NCI-H2227 (cell line): Measurements from ENCODE around the gene EIF3A.

Source experiments
- DNase-seq: peaks from one replicate; lab custom pipeline; 2025; ENCODE audit not compliant: unreplicated experiment; lab: John Stamatoyannopoulos, UW

Gene EIF3A

DNA sequence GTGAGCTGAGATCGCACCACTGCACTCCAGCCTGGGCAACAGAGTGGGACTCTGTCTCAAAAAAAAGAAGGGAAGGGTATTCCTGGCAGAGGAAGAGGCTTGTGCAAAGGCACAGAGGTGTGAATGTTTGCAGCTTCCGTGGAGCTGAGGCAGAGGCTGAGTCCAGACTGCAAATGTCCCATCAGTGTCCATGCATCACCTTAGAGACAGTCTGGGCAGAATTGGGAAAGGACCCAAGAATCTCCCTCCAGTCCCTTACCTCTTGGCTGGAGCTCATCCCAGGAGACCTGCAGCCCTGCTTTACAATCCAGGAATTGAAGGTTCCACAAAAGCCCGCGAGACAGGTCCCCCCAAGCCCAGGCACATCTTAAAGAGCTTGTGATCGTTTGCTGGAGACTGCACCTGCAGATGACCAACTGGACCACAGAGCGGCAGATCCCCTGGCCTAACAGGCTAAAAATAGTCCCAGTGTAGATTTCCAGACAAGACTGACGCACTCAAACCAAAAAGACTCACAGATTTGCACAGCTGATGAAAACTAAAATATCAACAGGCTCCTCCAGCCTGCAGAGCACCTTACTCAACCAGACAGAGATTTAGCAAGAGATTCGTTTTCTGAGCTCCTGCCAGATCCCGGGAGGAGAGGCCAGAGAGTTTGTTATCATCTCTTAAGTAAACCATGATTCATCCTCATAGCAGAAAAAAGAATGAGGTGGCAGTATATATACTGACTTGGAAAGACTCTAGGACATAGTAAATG lies 74.0 kb downstream of the EIF3A start:
- no peak for DNase-seq

DNA sequence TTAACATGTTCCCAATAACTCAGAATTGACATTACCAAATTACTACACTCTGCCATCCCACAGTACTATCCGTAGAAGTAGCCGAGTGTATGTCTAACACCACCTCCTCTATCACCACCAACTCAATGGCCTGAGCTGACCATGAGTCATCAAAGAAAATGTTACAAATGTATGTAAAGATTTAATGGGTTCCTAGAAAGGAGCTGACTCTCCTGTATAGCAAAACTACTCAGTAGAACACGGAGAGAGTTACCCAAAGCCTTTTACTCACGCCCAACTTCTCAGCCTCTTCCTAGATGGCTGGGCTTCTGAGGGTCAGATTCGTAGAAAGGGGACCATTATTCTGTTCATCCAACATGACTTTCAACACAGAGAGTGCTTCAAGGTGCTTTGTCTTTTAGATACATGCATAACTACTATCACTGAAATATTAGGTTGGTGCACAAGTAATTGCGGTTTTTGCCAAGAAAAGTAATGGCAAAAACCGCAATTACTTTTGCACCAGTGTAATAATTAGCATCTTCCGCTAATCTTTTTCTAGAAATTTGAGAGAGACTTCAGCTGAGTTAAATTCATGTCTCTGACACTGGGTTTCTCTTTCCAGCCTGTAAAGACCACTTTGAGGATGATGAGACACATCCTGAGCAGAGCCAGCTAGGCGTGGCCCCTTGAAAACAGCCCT lies 75.1 kb downstream of the EIF3A start:
- DNase-seq, result no peak

DNA sequence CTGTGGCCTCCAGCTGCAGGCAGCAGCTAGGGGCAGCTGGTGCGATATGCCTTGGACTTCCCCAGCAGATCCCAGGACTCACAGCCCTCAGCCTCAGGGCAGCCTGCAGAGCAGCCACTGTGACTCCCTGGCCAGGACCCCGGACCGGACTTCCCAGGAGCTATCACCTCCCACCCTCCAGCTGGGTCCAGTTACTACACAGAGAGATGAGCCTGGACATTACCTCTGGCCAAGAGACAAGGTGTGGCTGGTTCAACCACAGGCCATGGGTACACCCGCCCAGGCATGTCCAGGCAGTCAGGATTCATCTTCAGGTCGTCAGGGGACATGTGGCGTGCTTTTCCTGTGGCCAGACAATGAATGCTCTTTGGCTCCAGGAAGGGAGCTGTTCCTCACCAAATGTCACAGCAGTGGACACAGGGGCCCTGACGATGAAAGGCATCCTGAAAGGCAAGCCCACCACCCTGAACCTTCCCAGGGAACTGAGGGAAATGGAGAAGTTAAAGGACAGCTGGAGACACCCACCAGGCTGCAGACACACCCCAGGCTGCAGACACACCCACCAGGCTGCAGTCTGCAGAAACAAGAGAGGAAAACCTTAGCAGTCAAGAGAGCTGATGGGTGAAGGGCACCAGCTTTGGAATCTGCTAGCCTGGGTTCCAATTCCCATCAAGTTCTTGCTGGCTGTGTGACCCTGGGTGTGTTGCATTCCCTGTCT lies 76.9 kb downstream of the EIF3A start:
- DNase-seq, result no peak

DNA sequence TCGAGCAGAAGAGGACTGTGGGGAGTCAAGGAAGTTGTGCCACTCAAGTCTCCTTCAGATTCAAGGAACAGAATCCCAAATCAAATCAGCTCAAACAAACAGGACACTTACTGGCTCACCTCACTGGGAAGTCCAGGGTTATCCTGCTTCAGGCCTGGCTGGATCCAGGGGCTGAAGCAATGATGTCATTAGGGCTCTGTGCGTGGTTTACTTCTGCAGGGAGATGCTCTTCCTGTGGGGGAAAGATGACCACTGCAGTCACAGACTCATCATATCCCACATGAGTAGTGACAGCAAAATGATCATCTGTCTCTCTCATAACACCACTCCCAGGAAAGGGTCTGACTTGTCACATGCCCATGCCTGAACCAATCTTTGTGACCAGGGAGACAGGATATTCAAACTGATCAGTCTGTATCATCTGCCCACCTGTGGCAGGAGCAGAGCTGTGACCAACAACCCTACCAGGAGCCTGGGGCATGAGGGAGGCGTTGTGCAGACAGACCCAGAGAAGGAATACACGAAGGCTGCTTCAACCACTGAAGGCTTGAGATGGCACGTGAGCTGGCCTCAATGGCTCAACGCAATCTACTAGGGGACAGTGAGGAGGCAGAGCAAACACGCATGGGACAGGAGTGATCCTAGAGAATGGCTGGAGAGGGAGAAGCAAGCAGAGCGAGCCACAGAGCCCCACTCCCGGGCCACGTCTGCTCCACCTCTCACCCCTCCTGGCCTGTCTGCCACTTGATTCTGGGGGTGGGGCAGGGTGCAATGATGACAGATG lies 78.7 kb downstream of the EIF3A start:
- no peak for DNase-seq

DNA sequence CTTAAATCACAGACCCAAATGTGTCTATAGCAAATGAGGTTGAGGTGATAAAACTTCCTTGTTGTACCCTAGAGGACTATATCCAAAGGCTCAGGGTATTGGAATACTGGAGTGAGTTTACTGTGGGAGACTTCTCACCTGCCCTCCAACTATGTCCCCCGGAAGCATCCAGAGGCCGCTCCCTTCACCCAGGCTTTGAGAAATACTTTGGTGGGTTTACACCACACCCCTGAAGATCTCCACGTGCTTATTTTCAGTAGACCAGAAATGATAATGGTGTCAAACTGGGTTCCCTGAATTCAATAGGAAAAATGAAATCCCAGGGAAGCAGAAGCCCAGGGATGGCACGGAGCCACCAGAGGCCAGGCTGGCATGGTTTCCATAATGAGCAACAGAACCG lies 82.4 kb downstream of the EIF3A start:
- no peak for DNase-seq

DNA sequence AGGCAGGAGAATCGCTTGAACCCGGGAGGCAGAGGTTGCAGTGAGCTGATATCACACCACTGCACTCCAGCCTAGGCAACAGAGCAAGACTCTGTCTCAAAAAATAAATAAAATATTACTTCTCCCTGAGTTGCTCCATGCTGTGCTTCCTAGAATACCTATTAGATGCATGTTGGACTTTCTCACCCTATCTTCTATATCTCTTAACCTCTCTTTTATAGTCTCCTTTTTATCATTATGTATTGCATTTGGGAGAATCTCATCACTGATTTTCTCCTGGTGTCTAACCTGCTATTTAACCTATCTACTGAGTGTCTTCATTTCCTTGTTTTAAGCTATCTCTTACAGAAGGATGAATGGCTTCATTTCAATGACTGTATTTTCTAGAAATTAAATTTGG lies 83.2 kb downstream of the EIF3A start:
- DNase-seq, result no peak

DNA sequence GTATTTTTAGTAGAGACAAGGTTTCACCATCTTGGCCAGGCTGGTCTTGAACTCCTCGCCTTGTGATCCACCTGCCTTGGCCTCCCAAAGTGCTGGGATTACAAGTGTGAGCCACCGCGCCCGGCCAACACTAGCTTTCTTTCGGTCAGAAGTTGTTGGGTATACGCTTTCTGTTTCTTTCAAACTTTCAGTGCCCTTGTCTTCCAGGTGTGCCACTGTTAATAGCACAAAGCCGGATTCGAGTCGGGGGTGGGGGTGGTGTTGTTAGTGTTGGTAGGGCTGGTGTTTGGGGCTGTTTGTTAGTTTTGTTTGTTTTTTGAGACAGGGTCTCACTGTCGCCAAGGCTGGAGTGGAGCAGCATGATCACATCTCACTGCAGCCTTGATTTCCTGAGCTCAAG lies 84.9 kb downstream of the EIF3A start:
- no peak for DNase-seq

DNA sequence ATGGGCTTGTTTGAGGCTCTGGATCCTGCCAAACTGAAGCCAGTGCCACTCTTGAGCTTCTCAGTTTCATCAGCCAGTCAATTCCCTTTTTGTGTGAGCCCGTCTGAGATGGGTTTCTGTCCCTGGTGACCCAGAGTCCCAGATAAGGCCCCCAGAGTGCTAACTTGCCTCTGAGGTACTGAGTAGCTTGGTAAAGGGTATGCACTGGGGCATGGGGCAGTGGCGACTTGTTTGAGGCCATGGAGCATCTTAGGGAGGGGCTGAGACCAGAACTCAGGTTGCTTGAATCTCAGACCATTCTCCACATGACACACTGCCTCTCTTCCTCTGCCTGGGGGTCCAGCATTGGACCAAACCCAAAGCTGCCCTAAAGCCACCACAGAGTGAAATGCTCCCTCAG lies 86.3 kb downstream of the EIF3A start:
- DNase-seq, result no peak

DNA sequence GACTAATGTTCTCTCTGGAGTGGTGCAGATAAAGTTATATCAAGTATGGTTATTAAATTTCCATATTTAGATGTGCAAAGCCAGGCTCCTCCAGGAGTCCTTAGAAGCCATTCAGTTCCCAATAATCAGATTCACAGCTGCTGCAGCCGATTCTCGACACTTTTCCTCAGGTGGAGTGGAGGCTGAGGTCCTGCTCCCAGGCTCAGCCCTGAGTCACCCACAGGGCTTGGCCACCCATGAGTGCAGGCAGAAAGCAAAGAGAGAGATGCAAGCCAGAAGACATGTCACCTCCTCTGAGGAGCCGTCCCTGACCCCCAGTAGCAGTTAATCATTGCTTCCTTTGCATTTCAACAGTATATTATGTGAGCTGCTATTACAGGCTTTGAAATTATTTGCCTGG lies 87.4 kb downstream of the EIF3A start:
- no peak for DNase-seq

DNA sequence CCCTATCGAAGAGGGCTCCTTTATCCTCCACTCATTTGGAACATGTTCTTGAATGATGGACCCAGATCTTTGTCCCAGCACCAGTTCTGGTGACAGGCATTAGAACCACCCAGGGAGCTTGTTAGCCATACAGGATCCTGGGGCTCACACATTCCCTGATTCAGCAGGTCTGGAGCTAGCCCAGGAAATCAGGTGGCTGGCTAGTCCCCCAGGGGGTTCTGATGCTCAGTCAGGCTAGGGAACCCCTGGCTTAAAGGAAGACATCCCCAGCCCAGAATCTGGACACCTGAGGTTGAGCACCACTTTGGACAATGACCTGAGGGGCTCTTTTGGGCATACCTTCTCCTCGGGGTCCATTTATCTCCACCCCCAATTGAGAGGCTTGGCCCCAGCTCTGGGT lies 88.1 kb downstream of the EIF3A start:
- no peak for DNase-seq

DNA sequence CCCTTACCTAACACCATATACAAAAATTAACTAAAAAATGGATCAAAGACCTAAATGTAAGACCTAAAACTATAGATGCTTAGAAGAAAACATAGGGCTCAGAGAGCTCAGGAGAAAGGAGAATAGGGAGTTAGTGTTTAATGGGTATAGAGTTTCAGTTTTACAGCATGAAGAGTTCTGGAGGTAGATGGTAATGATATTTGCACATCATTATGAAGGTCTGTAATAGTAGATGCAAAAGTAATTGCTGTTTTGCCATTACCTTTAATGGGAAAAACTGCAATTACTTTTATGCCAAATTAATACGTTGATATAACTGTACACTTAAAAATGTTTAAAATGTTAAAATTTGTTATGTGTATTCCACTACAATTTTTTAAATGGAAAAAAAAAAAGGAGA lies 90.3 kb downstream of the EIF3A start:
- DNase-seq, result no peak

DNA sequence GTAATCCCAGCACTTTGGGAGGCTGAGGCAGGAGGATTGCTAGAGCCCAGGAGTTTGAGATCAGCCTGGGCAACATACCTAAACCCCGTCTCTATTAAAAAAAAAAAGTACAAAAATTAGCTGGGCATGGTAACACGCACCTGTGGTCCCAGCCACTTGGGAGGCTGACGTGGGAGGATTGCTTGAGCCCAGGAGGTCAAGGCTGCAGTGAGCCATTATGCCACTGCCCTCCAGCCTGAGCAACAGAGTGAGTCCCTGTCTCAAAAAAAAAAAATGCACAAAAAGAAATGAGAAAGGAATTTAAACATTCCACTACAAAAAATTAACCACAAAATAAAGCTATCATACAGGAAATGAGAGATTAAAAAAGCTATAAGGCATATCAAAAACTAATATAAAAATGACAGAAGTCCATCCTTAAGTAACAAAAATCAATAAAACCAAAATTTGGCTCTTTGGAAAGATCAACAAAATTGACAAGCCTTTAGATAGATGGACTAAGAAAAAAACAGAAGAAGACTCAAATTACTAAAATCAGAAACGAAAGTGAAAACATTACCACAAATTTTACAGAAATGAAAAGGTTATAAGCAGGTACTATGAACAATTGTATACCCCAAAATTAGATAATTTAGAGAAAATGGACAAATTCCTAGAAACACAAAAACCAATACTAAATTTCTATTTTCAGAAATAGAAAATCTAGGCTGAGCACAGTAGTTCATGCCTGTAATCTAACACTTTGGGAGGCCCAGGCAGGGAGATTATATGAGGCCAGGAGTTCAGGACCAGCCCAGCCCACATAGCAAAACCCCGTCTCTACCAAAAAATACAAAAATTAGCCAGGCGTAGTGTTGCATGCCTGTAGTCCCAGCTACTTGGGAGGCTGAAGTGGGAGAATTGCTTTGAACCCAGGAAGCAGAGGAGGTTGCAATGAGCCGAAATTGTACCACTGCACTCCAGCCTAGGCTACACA lies 93.5 kb downstream of the EIF3A start:
- DNase-seq, result no peak

DNA sequence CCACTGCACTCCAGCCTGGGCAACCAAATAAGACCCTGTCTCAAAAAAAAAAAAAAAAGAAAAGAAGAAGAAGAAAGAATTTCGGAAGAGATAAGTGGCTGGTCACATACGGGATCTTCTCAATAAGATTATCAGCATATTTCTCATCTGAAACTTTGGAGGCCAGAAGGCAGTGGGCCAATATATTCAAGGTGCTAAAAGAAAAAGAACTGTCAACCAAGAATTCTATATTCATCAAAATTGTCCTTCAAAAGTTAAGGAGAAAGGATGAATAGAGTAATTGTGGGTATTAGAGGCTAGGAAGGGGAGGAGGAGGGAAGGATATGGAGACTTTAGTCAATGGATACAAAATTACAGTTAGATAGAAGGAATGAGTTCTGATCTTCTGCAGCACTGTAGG lies 95.0 kb downstream of the EIF3A start:
- DNase-seq, result no peak
